A673 (cell line): ENCODE data around the gene JOSD1.

Experiments used
- EZH2 ChIP-seq: fragments of 200-600 bp; sonication (generic); IDR thresholded peaks from 2 replicates; pipeline ENCODE4 v1.6.1; 2017; ENCODE audit warnings: borderline replicate concordance, low read depth, mild to moderate bottlenecking, mixed read lengths, antibody characterized with exemption, low read length; ENCODE audit not compliant: poor library complexity, severe bottlenecking
- TF ChIP-seq, protein P1 (sequence below): fragments of 300-800, 200-600 bp; sonication (generic); conservative IDR thresholded peaks from 2 replicates; pipeline ENCODE4 v1.5.1; 2017; ENCODE audit warnings: low read depth, mild to moderate bottlenecking, antibody characterized with exemption, low read length, moderate library complexity, mixed read lengths

DNA sequence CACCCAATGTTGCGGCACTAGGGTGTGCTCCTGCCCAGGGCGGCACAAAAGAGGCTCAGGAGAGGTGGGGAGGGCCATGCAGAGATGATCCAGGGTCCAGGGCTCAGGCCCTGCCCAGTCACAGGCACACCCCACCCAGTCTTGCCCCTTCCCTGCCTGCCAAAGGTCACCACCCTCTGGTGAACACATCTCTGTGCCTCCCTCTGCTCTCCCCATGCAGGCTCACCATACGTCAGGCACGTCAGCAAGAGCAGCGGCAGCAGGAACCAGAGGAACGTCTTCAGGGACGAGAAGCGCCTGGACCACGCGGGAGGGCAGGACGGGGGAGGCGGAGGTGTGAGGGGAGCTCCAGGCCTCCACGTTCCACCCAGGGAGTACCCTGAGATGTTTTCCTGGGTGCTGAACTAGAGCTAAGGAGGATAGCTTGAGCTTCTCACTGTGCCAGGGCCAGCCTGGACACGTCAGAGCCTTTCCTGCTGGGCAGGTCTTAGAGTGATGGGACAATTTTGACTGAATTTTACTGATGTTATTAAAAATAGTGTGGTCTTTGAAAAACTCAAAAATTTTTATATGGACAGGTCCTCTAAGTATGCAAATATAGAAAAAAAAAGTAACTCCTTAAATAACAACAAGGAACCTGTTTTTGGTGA lies 47.9 kb upstream of the JOSD1 start:
- TF ChIP-seq, protein P1, sequence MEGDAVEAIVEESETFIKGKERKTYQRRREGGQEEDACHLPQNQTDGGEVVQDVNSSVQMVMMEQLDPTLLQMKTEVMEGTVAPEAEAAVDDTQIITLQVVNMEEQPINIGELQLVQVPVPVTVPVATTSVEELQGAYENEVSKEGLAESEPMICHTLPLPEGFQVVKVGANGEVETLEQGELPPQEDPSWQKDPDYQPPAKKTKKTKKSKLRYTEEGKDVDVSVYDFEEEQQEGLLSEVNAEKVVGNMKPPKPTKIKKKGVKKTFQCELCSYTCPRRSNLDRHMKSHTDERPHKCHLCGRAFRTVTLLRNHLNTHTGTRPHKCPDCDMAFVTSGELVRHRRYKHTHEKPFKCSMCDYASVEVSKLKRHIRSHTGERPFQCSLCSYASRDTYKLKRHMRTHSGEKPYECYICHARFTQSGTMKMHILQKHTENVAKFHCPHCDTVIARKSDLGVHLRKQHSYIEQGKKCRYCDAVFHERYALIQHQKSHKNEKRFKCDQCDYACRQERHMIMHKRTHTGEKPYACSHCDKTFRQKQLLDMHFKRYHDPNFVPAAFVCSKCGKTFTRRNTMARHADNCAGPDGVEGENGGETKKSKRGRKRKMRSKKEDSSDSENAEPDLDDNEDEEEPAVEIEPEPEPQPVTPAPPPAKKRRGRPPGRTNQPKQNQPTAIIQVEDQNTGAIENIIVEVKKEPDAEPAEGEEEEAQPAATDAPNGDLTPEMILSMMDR: no peak
- no peak for TF ChIP-seq EZH2
